HG03064 (cell line): Measurements from ENCODE around the gene DHCR7.

ENCODE experiments used
- ATAC-seq: cut with Tn5 transposase; IDR thresholded peaks from one replicate; pipeline ENCODE4 v1.9.1; 2021; ENCODE audit warnings: low read depth; ENCODE audit not compliant: unreplicated experiment

The DHCR7 gene

GRCh38 chr11:71458146-71459070, 10.2 kb upstream of the DHCR7 start:
- ATAC-seq: no peak

DNA sequence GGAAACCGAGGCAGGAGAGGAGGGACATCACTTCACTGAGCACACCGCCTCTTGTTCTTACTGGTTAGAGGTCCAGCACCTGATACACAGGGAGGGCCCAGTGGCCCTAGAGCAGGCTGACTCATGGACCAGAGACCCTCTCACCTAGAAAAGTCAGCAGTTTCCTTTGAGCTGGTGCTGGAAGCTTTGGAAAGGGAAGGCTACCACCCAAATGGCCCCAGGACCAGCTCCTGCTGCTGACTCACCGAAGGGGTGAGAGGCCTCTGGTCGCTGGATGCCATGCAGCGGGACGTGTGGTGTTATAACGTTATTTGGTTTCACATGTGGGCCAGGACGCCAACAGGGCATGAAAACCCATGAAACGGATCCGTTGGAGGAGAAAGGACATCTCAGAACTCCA, 8.6 kb upstream of the DHCR7 start:
- ATAC-seq: no peak

GRCh38 chr11:71456294-71456693, 8.1 kb upstream of the DHCR7 start:
- no peak for ATAC-seq

- ATAC-seq: no peak
Measured at GRCh38 chr11:71454470-71455113, 6.4 kb upstream of the DHCR7 start.

- ATAC-seq: no peak
Measured at GRCh38 chr11:71453918-71454304, 5.7 kb upstream of the DHCR7 start.

DNA sequence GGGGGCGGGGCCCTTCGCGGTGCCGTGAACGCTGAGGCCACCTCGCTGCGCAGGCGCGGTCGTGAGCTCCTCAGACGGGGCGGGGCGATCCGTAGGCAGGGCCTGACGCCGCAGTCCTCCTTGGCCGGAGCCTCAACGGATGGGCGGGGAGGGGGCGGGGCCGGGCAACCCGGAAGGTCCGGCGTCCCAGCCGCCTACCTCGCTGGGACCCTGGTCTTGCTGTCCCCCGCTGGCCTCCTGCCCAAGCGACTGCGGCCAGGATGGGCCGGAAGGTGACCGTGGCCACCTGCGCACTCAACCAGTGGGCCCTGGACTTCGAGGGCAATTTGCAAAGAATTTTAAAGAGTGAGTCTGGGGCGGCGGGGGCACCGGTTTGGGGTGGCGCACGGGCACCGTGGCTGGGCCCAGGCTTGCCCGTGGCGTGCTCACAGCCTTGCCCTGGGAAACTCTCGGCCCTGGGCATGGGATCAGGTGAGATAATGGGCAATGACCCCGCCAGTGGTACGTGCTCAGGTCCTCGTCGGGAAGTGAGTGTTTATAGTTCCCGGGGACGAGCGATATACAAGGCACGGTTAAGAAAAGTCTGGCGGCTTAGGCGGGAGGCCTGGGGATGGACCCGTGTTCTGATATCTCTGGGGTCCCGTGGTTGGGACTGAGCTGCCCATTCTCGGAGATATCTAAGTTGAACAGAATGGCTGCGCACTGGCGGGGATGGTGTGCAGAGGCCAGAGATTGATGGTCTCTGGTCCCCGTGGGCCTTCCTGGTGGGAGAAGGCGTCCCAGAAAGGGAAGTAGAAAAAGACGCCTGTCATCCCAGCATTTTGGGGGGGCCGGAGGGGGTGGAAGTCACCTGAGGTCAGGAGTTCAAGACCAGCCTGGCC, 5.1 kb upstream of the DHCR7 start, which contains the start of gene NADSYN1:
Gene NADSYN1 (plus strand): TSS at position 167 of the 881 bp plus-strand sequence. CDS start 94 bp downstream, at position 261.
- ATAC-seq: peak; percentile 38

DNA sequence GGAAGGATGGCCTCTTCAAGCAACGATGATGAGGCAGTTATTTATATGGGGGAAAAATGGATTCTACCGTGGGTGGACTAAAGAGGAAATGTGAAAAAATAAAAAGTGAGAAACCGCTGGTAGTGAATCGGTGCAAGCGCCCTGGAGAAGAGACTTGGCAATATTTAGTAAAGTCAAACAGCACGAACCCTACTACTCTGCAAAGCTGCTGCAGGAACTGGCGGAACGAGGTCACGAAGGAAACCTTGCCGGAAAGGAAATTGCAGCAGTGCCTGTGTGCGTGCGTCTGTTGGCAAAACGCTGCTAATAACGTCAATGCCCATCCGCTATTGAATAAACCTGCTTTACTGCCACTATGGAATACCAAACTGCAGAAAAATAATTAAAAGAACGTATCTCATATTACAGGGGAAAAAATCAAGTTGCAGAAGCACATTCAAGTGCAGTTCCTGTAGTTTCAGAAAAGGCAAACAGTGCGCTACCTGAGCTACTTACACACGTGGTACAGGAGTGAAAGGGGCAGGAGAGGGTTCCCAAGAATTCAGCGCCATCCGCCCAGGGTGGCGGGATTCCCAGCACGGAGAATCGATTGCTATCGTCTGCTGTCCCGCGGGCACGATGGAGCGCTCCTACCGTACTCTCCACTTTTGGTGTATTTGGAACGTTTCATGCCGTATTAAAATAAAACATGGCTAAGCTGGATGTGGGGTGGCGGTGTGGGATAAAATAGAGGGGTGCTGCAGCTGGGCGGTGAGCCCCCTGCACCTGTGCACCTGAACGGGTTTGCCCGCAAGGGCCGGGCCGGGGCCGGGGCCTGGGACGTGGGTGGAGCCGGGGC, 4.2 kb upstream of the DHCR7 start:
- ATAC-seq: no peak

DNA sequence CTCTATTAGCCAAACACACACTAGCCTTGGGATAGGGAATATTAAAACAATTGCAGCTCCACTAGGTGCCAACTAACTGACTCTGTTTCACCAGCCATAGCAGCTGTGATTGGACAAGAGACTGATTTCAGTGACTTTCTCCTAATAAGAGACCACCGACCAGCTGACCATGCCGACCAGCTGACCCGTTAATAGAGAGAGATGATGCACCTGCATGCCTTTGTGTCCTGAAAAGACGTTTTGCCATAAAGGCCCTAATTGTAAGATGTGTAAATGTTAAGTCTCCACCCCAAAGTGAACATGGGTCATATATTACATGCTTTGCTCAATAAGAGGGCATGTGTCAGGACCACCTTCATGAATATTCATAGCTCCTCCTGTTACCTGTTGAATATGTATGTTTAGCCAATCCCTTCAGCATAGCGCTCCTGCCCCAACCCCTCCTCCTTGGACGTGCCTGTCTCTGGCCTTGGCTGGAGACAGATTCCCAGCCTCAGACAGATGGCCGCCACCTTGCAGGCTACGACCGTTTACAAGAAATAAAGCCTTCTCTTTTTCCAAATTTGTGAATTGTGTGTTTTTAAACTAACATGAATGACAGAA, 3.5 kb upstream of the DHCR7 start:
- ATAC-seq: no peak

DNA sequence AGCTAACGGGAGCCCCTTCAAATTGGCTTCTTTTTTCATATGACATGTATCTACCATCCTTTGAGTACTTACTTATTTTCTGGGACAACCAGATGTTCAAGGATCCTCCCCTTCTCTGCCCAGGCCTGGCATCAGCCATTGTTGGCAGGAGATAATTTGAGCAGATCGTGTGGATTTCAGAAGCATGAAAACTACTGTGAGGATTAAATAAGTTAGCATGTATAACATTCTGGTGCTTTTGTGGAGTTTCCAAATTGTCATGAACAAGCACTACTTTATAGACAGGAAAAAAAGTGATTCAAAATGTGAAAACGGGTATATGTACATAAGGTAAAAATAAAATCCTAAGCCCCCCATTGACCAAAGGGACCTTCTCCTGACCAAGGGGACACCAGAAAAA, 2.7 kb upstream of the DHCR7 start:
- ATAC-seq: no peak

DNA sequence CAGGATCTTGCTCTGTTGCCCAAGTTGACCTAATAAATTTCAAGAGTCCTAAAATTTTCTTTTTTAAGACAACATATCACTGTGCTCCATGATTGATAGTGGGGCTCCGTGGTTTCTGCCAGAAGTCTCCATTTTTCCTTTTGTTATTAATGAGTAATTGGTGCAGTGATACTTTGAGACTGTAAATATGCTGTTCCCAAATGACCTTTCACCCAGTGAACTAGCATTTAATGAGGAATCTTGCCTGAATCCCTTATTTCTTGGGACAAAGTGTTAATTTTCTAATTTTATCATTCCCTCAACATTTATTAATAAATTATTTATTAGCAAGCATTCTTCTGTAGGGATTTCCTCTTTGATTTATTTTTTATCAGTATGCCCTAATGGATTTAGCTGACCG, 2.3 kb upstream of the DHCR7 start:
- no peak for ATAC-seq

- ATAC-seq: no peak
Measured at GRCh38 chr11:71449596-71449995, 1.4 kb upstream of the DHCR7 start.

- ATAC-seq: no peak
Measured at GRCh38 chr11:71447791-71448256, 369 bp downstream of the DHCR7 start.

GRCh38 chr11:71446942-71447688, 1.1 kb downstream of the DHCR7 start:
- ATAC-seq: no peak

DNA sequence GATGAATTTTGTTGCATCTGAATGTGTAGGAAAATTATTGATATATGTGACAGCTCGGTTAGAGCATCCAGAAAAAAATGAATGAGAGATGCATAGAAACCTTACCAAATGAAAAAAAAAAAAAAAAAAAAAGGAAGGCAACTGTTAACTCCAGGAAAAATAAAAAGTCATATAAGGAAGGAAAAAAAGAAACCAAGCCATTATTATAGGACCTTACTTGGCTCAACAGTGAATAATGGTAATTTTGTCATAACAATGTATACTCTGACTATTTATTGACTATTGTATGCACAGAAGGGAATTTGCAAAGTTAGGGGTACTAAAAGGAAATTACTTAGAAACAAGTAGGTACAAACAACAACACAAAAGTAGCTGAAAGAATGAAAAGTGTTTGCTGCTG, 2.0 kb downstream of the DHCR7 start:
- ATAC-seq: no peak

DNA sequence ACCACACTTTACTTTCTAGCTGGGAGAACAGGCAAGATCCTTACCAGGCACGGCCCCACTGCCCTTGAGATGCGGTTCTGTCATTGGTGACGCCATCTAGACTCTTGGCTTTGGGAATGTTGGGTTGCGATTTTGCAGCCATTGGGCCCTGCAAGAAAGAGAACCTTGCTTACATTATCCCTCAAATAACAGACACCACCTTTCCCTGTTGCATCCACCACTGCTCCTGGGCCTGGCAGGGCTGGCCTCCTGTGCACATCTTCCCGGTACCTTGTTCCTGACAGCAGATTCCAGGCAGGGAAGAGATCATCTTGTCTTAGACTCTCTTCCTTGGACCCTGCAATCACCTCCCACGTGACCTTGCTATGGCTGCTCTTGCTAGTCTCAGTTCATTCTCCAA, 3.4 kb downstream of the DHCR7 start:
- ATAC-seq: no peak

- no peak for ATAC-seq
Measured at GRCh38 chr11:71443736-71444445, 4.3 kb downstream of the DHCR7 start.

- ATAC-seq: no peak
Measured at GRCh38 chr11:71442880-71443279, 5.3 kb downstream of the DHCR7 start.

DNA sequence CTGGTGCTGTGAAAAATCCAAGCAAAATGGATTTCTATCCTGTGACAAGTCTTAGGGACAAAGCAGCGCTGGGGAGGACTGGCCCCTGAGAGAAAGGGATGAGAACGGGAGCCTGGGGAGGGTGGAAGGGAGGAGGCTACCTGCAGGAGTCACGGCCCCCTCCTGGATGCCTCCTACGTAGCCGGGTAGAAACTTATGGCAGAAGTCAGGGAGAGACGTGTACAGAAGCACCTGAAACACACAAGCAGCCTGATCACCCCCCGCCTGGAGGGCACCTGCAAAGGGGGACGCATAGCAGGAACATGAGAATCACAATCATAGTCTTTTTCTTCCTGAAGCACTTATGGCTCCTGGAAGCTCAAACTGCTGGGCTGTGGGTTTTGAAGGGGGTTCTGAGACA, 6.1 kb downstream of the DHCR7 start:
- ATAC-seq: no peak
